ENCODE results near the gene HLA-B. TPM values are rescaled to one million over a fixed set of nuclear protein-coding genes. Genes with fewer than 3 reads are reported as not detected.
"Not testable (repeated sequence)": the region's sequence is repeated elsewhere in the genome, so short reads cannot be mapped to it uniquely, and the experiment has no call there.

Gene HLA-B
- 16.2 and 21.8 TPM in 2 replicates for total RNA-seq (ENCODE audit: low replicate concordance)

DNA sequence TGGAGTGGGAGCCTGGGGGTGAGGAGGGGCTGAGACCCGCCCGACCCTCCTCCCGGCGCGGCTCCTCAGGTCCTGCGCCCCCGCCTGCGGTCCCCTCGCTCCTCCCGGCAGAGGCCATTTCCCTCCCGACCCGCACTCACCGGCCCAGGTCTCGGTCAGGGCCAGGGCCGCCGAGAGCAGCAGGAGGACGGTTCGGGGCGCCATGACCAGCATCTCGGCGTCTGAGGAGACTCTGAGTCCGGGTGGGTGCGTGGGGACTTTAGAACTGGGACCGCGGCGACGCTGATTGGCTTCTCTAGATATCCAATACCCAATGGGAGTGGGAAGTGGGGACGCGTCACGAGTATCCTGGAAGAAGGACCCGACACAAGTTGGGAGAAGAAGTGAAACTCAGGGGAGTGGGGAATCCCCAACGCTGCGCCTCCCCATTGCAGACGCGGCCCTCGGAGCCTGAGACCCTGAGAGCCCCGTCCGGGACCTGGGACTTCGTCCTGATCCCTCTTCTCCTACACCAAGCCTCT, at the start of gene HLA-B:
Gene HLA-B (minus strand): TSS at position 234 of the 521 bp plus-strand sequence. CDS start 21 bp downstream, at position 213.
- H3K79me2 ChIP-seq (ENCODE audit: low read depth), result no peaks in the 10 kb centered on the region
- TF ChIP-seq, protein P1, sequence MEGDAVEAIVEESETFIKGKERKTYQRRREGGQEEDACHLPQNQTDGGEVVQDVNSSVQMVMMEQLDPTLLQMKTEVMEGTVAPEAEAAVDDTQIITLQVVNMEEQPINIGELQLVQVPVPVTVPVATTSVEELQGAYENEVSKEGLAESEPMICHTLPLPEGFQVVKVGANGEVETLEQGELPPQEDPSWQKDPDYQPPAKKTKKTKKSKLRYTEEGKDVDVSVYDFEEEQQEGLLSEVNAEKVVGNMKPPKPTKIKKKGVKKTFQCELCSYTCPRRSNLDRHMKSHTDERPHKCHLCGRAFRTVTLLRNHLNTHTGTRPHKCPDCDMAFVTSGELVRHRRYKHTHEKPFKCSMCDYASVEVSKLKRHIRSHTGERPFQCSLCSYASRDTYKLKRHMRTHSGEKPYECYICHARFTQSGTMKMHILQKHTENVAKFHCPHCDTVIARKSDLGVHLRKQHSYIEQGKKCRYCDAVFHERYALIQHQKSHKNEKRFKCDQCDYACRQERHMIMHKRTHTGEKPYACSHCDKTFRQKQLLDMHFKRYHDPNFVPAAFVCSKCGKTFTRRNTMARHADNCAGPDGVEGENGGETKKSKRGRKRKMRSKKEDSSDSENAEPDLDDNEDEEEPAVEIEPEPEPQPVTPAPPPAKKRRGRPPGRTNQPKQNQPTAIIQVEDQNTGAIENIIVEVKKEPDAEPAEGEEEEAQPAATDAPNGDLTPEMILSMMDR (IDR thresholded peaks at IDR 0.05), result no peak
- TF ChIP-seq EZH2phosphoT487 (IDR thresholded peaks at IDR 0.05), result no peak
- TF ChIP-seq EZH2 (IDR thresholded peaks at IDR 0.05), result no peak
- no peak within 1 kb of the TSS for H3K27ac ChIP-seq
- H4K20me1 ChIP-seq (ENCODE audit: low read depth), result no peaks in the 10 kb centered on the region
- H3K27me3 ChIP-seq, result peaks cover 54% of the 10 kb centered on the region
- Mint-ChIP-seq H3K36me3 (peaks cover 4% of the 10 kb centered on the region), H3K27ac (no peak within 1 kb of the TSS), H3K27me3 (ENCODE audit: insufficient read depth, low read depth) (peaks cover 60% of the 10 kb centered on the region), H3K4me1 (peaks cover 8% of the 10 kb centered on the region), H3K4me3 (peak within 1 kb of the TSS; percentile 86), H3K9me3 (peaks cover 5% of the 10 kb centered on the region)
- no peak within 1 kb of the TSS for H3K9ac ChIP-seq
- no peaks in the 10 kb centered on the region for H3K36me3 ChIP-seq
- H3K4me3 ChIP-seq, result peak within 1 kb of the TSS; percentile 52
- DNase-seq (ENCODE audit: low spot score), result peak; percentile 71
- peak within 1 kb of the TSS; percentile 78 for H3K4me2 ChIP-seq
- H2AFZ ChIP-seq (replicated peaks), result no peak within 1 kb of the TSS
- H3F3A ChIP-seq (ENCODE audit: low read depth), result no peaks in the 10 kb centered on the region
- no peaks in the 10 kb centered on the region for H3K4me1 ChIP-seq
- no peaks in the 10 kb centered on the region for H3K9me3 ChIP-seq (ENCODE audit: low read depth)

DNA sequence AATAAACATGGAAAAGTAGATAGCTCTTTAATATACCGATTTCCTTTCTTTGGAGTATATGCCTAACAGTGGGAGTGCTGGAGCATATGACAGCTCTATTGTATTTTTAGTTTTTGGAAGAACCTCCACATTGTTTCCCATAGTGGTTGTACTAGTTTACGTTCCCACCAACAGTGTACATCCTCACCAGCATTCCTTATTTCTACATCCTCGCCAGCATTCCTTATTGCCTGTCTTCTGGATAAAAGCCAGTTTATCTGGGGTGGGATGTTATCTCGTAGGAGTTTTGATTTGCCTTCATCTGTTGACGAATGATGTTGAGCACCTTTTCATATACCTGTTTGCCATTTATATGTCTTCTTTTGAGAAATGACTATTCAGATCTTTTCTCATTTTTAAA, 49.0 kb upstream of the HLA-B start:
- Histone ChIP-seq H4K20me1 (ENCODE audit: low read depth) (peaks cover 47% of the 10 kb centered on the region), H3K27me3 (peaks cover 20% of the 10 kb centered on the region), H3K4me2 (peak overlapping the region; percentile 16), H3K79me2 (ENCODE audit: low read depth) (peaks cover 55% of the 10 kb centered on the region), H3K4me1 (peaks cover 14% of the 10 kb centered on the region), H3K36me3 (no peaks in the 10 kb centered on the region), H3K9ac (no peak overlapping the region), H3K9me3 (ENCODE audit: low read depth) (no peaks in the 10 kb centered on the region), H3K4me3 (peak overlapping the region; percentile 1), H3K27ac (no peak overlapping the region), H3F3A (ENCODE audit: low read depth) (peaks cover 27% of the 10 kb centered on the region), H2AFZ (replicated peaks) (no peak overlapping the region)
- Mint-ChIP-seq H3K4me3 (peak overlapping the region; percentile 19), H3K27me3 (ENCODE audit: insufficient read depth, low read depth) (peaks cover 12% of the 10 kb centered on the region), H3K9me3 (peaks cover 11% of the 10 kb centered on the region), H3K4me1 (peaks cover 19% of the 10 kb centered on the region), H3K27ac (no peak overlapping the region), H3K36me3 (peaks cover 8% of the 10 kb centered on the region)
- TF ChIP-seq EZH2 (IDR thresholded peaks at IDR 0.05) (no peak), EZH2phosphoT487 (IDR thresholded peaks at IDR 0.05) (no peak)
- TF ChIP-seq, protein P1 (IDR thresholded peaks at IDR 0.05), result no peak
- DNase-seq (ENCODE audit: low spot score), result no peak

DNA sequence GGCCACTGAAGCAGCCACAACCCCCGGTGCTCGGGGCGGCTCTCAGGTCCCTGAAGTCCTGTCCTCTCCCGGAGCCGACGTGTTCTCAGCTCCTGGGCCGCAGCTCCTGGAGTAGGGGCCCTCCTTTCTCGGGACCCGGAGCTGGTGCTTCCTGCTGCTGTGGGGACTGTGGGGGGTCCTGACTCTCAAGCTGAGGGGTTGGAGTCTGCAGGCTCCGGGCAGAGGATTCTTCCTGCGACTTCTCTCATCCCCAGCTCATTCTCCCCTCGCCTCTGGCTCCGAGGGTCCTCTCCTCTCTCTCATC, 47.0 kb upstream of the HLA-B start:
- not testable (repeated sequence) for H3K36me3 ChIP-seq; DNase-seq (ENCODE audit: low spot score); H3K9me3 ChIP-seq (ENCODE audit: low read depth); H3K27ac ChIP-seq; H3K36me3 Mint-ChIP-seq
- Histone ChIP-seq H4K20me1 (ENCODE audit: low read depth) (peaks cover 41% of the 10 kb centered on the region), H3K4me1 (peaks cover 14% of the 10 kb centered on the region), H3F3A (ENCODE audit: low read depth) (peaks cover 36% of the 10 kb centered on the region), H3K4me2 (peak overlapping the region; percentile 93), H3K79me2 (ENCODE audit: low read depth) (peaks cover 48% of the 10 kb centered on the region), H3K4me3 (peak overlapping the region; percentile 83), H3K9ac (peak overlapping the region; percentile 31), H3K27me3 (peaks cover 34% of the 10 kb centered on the region), H2AFZ (replicated peaks) (peak overlapping the region; percentile 88)
- Mint-ChIP-seq H3K27ac (peak overlapping the region; percentile 75), H3K4me1 (peaks cover 17% of the 10 kb centered on the region), H3K9me3 (peaks cover 13% of the 10 kb centered on the region), H3K4me3 (peak overlapping the region; percentile 96), H3K27me3 (ENCODE audit: insufficient read depth, low read depth) (peaks cover 24% of the 10 kb centered on the region)

DNA sequence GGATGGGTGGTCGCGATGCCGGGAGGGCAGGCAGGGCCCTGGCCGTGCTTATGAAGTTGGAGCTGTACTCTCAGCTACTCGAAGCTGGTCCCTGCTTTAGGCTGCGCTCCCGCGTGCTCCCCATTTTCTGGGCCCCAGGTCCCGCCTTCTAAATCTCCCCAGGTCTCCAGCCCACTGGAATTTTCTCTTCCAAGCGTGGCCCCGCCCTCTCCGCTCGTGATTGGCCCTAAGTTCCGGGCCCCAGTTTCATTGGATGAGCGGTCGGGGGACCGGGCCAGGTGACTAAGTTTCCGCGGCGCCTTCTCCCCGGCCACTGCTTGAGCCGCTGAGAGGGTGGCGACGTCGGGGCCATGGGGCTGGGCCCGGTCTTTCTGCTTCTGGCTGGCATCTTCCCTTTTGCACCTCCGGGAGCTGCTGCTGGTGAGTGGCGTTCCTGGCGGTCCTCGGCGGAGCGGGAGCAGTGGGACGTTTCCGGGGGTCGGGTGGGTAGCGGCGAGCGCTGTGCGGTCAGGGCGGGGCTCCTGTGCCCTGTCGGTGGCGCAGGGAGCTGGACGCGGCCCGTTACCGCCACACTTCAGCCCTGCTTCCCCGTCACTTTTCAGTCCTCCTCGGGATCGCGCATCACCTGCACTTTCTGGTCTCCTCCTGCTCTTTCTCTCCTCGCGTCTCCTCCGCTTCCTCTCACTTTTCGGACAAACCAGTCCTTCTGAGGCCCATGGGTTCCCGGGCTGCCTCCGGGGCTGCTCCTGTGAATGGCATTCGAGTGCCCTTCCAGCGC, 46.5 kb upstream of the HLA-B start, which contains the start of gene MICA:
Gene MICA (plus strand): TSS at position 313 of the 778 bp plus-strand sequence. CDS start 38 bp downstream, at position 351.
- peaks cover 34% of the 10 kb centered on the region for H3K27me3 ChIP-seq
- Mint-ChIP-seq H3K4me1 (peaks cover 17% of the 10 kb centered on the region), H3K27me3 (ENCODE audit: insufficient read depth, low read depth) (peaks cover 28% of the 10 kb centered on the region), H3K36me3 (peaks cover 3% of the 10 kb centered on the region), H3K27ac (peak within 1 kb of the TSS; percentile 75), H3K9me3 (peaks cover 15% of the 10 kb centered on the region), H3K4me3 (peak within 1 kb of the TSS; percentile 96)
- H2AFZ ChIP-seq (replicated peaks), result peak within 1 kb of the TSS; percentile 88
- H3F3A ChIP-seq (ENCODE audit: low read depth), result peaks cover 36% of the 10 kb centered on the region
- peak within 1 kb of the TSS; percentile 83 for H3K4me3 ChIP-seq
- H3K79me2 ChIP-seq (ENCODE audit: low read depth), result peaks cover 43% of the 10 kb centered on the region
- H3K9ac ChIP-seq, result peak within 1 kb of the TSS; percentile 31
- H3K4me1 ChIP-seq, result peaks cover 14% of the 10 kb centered on the region
- DNase-seq (ENCODE audit: low spot score), result peak; percentile 97
- TF ChIP-seq, protein P1 (IDR thresholded peaks at IDR 0.05), result no peak
- TF ChIP-seq EZH2 (IDR thresholded peaks at IDR 0.05) (no peak), EZH2phosphoT487 (IDR thresholded peaks at IDR 0.05) (no peak)
- H3K27ac ChIP-seq, result no peak within 1 kb of the TSS
- peaks cover 38% of the 10 kb centered on the region for H4K20me1 ChIP-seq (ENCODE audit: low read depth)
- peak within 1 kb of the TSS; percentile 93 for H3K4me2 ChIP-seq
- no peaks in the 10 kb centered on the region for H3K9me3 ChIP-seq (ENCODE audit: low read depth)
- no peaks in the 10 kb centered on the region for H3K36me3 ChIP-seq

All from neural progenitor cell (in vitro differentiated cells).